ENCODE data around the gene PHYKPL. TPM values are rescaled to one million over a fixed set of nuclear protein-coding genes. Genes with fewer than 3 reads are reported as not detected.
"Not testable (repeated sequence)": the region's sequence is repeated elsewhere in the genome, so short reads cannot be mapped to it uniquely, and the experiment has no call there.

PHYKPL gene
- total and polyA plus RNA-seq, 5 donors from 2014 or later: 41.5 to 165 (median 42.9) TPM

DNA sequence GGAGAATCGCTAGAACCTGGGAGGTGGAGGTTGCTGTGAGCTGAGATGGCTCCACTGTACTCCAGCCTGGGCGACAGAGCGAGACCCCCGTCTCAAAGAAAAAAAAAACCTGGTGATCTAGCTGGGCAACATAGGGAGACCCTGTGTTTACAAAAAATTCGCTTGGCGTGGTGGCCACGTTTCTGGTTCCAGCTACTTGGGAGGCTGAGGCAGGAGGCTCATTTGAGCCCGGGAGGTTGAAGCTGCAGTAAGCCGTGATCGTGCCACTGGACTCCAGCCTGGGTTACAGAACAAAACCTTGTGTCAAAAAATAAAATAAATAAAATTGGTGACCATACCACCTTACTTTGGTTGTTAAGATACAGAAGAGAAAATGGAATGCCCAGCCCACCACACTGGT, 30.1 kb downstream of the PHYKPL start:
- peaks cover 0 to 2% (median 0%) of the 10 kb centered on the region in 7 donors for H3K9me3 Mint-ChIP-seq
- H3K27ac ChIP-seq (ENCODE audit: insufficient read depth, low read length, poor library complexity, severe bottlenecking): no peak overlapping the region
- peaks cover 26% of the 10 kb centered on the region for H3K4me1 ChIP-seq (ENCODE audit: control insufficient read depth, insufficient read depth, low read length, poor library complexity, severe bottlenecking)
- ATAC-seq (ENCODE audit: low read depth in 2 of 2): no peak
- no peak for DNase-seq
- peaks cover 12% of the 10 kb centered on the region for H3K36me3 Mint-ChIP-seq
- no peak overlapping the region for H3K4me3 ChIP-seq (ENCODE audit: low read depth, low read length)
- no peaks in the 10 kb centered on the region for H3K9me3 ChIP-seq (ENCODE audit: control insufficient read depth in 2 of 2, low read length in 2 of 2)
- no peaks in the 10 kb centered on the region for H3K27me3 Mint-ChIP-seq
- peaks cover 5 to 25% (median 20%) of the 10 kb centered on the region in 4 donors for H3K4me1 Mint-ChIP-seq
- peak overlapping the region in 1 of 3 donors; percentile 76 for H3K27ac Mint-ChIP-seq
- H3K27me3 ChIP-seq (ENCODE audit: control insufficient read depth, insufficient read depth, low read length): no peaks in the 10 kb centered on the region
- H3K36me3 ChIP-seq (ENCODE audit: control insufficient read depth, insufficient read depth, low read length): peaks cover 12% of the 10 kb centered on the region
- peak overlapping the region; percentile 67 to 88 (median 78) for H3K4me3 Mint-ChIP-seq

DNA sequence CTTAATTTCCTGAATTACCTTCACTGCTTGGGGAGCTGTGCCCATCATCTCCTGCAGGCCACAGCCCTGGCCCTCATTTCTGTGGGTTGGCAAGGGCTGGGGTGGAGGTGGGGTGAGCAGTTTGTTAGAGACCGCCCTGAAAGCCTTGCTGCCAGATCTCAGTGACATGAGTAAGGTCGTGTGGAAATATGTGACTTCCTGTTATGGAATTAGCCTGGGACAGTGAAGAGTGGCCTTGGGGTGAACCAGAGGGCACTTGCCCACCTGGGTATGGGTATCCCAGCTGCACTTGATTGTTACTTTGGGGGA, 30.7 kb downstream of the PHYKPL start:
- no peaks in the 10 kb centered on the region for H3K9me3 ChIP-seq (ENCODE audit: control insufficient read depth in 2 of 2, low read length in 2 of 2)
- H3K4me1 ChIP-seq (ENCODE audit: control insufficient read depth, insufficient read depth, low read length, poor library complexity, severe bottlenecking): peaks cover 20% of the 10 kb centered on the region
- H3K27me3 ChIP-seq (ENCODE audit: control insufficient read depth, insufficient read depth, low read length): no peaks in the 10 kb centered on the region
- H3K4me1 Mint-ChIP-seq: peaks cover 5 to 20% (median 17%) of the 10 kb centered on the region in 4 donors
- peaks cover 0 to 2% (median 0%) of the 10 kb centered on the region in 7 donors for H3K9me3 Mint-ChIP-seq
- H3K4me3 Mint-ChIP-seq: peak overlapping the region in 3 of 4 donors; percentile 55 to 85 (median 79)
- ATAC-seq (ENCODE audit: low read depth in 2 of 2) (no peak), DNase-seq (no peak)
- peaks cover 12% of the 10 kb centered on the region for H3K36me3 Mint-ChIP-seq
- H3K27ac Mint-ChIP-seq: no peak overlapping the region
- peaks cover 6% of the 10 kb centered on the region for H3K36me3 ChIP-seq (ENCODE audit: control insufficient read depth, insufficient read depth, low read length)
- no peak overlapping the region for H3K27ac ChIP-seq (ENCODE audit: insufficient read depth, low read length, poor library complexity, severe bottlenecking)
- no peaks in the 10 kb centered on the region for H3K27me3 Mint-ChIP-seq
- H3K4me3 ChIP-seq (ENCODE audit: low read depth, low read length): no peak overlapping the region

DNA sequence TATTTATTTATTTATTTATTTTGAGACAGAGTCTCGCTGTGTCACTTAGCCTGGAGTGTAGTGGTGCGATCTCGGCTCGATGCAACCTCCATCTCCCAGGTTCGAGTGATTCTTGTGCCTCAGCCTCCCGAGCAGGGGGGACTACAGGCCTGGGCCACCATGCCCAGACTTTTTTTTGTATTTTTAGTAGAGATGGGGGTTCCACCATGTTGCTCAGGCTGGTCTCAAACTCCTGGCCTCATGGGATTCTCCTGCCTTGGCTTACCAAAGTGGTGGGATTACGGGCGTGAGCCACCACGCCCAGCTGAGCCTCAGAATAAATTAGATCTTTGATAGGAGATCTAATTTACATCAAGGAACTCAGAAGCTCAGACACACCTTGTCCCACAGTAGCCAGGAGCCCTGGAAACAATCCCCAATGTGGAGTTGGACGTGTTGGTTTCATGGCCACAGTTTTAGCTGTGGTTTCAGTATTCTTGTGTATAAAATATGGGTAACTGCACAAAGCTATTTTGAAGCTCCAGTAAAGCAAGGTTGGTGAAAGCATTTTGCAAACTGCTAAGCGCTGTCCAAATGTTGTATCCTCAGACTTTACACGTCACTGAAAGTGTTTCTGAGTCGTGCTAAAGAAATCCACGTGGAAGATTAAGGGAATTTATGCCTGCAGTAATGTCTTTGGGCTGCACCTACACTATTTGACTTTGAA, 31.2 kb downstream of the PHYKPL start:
- Histone ChIP-seq H3K9me3 (ENCODE audit: control insufficient read depth in 2 of 2, low read length in 2 of 2) (no peaks in the 10 kb centered on the region), H3K4me3 (ENCODE audit: low read depth, low read length) (no peak overlapping the region), H3K36me3 (ENCODE audit: control insufficient read depth, insufficient read depth, low read length) (peaks cover under 1% of the 10 kb centered on the region), H3K27me3 (ENCODE audit: control insufficient read depth, insufficient read depth, low read length) (no peaks in the 10 kb centered on the region), H3K27ac (ENCODE audit: insufficient read depth, low read length, poor library complexity, severe bottlenecking) (no peak overlapping the region), H3K4me1 (ENCODE audit: control insufficient read depth, insufficient read depth, low read length, poor library complexity, severe bottlenecking) (peaks cover 15% of the 10 kb centered on the region)
- Mint-ChIP-seq H3K27ac (no peak overlapping the region), H3K36me3 (peaks cover 10% of the 10 kb centered on the region), H3K4me3 (peak overlapping the region in 1 of 4 donors; percentile 85), H3K4me1 (peaks cover 5 to 15% (median 12%) of the 10 kb centered on the region in 4 donors), H3K27me3 (no peaks in the 10 kb centered on the region), H3K9me3 (peaks cover 0 to 2% (median 0%) of the 10 kb centered on the region in 7 donors)
- DNase-seq (no peak), ATAC-seq (ENCODE audit: low read depth in 2 of 2) (no peak)

DNA sequence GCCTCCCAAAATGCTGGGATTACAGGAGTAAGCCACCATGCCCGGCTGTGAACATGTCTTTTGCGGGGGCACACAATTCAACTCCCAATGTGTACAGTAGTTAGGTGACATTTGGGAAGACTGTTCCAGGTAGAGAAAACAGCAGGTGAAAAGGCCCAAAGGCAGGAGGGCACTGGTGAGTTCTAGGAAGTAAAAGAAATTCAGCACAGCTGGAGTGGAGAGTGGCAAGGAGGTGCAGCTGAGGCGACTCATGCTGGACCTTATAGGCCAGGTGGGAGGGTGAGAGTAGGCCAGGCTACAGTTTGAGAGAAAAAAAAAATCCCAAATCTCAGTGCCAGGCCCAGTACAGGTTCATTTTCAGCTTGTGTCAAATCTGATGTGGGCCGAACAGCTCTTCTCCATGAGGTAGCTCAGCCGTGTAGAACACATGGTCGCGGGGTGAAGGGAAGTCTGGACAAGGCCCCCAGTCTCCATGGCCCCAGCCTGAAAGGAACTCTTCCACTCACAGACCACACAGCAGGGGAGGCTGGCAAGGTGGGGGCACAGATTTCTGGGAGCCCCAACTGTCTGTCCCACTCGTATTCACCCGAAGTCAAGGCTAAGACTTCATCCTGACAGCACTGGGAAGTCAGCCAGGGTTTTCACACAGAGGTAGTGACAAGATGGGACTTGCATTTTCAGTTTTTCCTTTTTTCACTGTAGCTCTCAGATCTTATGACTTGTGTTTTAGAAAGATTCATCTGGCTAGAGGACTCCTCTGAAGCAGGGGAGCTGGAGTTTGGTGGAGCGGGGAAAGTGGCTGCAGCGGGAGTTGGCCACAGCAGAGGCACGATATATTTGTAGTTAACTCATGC, 32.8 kb downstream of the PHYKPL start:
- Mint-ChIP-seq H3K27ac (no peak overlapping the region), H3K27me3 (no peaks in the 10 kb centered on the region), H3K36me3 (peaks cover 3% of the 10 kb centered on the region), H3K4me3 (peak overlapping the region in 1 of 4 donors; percentile 85), H3K9me3 (peaks cover 0 to 2% (median 0%) of the 10 kb centered on the region in 7 donors), H3K4me1 (peaks cover 2 to 9% (median 4%) of the 10 kb centered on the region in 4 donors)
- DNase-seq (no peak), ATAC-seq (ENCODE audit: low read depth in 2 of 2) (no peak)
- H3K4me1 ChIP-seq (ENCODE audit: control insufficient read depth, insufficient read depth, low read length, poor library complexity, severe bottlenecking): peaks cover 4% of the 10 kb centered on the region
- H3K27me3 ChIP-seq (ENCODE audit: control insufficient read depth, insufficient read depth, low read length): no peaks in the 10 kb centered on the region
- no peaks in the 10 kb centered on the region for H3K9me3 ChIP-seq (ENCODE audit: control insufficient read depth in 2 of 2, low read length in 2 of 2)
- no peak overlapping the region for H3K27ac ChIP-seq (ENCODE audit: insufficient read depth, low read length, poor library complexity, severe bottlenecking)
- no peaks in the 10 kb centered on the region for H3K36me3 ChIP-seq (ENCODE audit: control insufficient read depth, insufficient read depth, low read length)
- H3K4me3 ChIP-seq (ENCODE audit: low read depth, low read length): no peak overlapping the region

DNA sequence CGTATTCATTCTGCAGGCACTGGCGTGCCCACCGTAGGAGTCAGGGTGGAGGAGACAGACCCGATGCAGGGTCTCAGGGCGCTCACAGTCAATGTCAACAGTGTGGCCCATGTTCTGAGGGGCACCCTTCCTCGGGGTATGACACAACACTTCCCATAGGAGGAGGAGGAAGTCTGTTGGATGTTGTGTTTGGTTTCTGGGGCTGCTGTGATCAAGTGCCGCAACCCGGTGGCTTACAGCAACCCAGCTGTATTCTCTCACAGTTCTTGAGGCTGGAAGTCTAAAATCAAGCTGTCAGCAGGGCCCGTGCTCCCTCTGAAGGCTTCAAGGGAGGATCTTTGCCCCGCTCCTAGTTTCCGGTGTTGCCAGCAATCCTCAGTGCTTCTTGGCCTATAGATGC, 33.9 kb downstream of the PHYKPL start:
- H3K4me1 ChIP-seq (ENCODE audit: control insufficient read depth, insufficient read depth, low read length, poor library complexity, severe bottlenecking): peaks cover 1% of the 10 kb centered on the region
- Mint-ChIP-seq H3K27ac (no peak overlapping the region), H3K9me3 (no peaks in the 10 kb centered on the region), H3K27me3 (peaks cover 10% of the 10 kb centered on the region), H3K36me3 (no peaks in the 10 kb centered on the region), H3K4me3 (peak overlapping the region in 1 of 4 donors; percentile 41), H3K4me1 (peaks cover 0 to 4% (median 1%) of the 10 kb centered on the region in 4 donors)
- no peak overlapping the region for H3K4me3 ChIP-seq (ENCODE audit: low read depth, low read length)
- DNase-seq: no peak
- peaks cover 3% of the 10 kb centered on the region for H3K27me3 ChIP-seq (ENCODE audit: control insufficient read depth, insufficient read depth, low read length)
- no peaks in the 10 kb centered on the region for H3K36me3 ChIP-seq (ENCODE audit: control insufficient read depth, insufficient read depth, low read length)
- ATAC-seq (ENCODE audit: low read depth in 2 of 2): no peak
- H3K9me3 ChIP-seq (ENCODE audit: control insufficient read depth in 2 of 2, low read length in 2 of 2): no peaks in the 10 kb centered on the region
- H3K27ac ChIP-seq (ENCODE audit: insufficient read depth, low read length, poor library complexity, severe bottlenecking): no peak overlapping the region

DNA sequence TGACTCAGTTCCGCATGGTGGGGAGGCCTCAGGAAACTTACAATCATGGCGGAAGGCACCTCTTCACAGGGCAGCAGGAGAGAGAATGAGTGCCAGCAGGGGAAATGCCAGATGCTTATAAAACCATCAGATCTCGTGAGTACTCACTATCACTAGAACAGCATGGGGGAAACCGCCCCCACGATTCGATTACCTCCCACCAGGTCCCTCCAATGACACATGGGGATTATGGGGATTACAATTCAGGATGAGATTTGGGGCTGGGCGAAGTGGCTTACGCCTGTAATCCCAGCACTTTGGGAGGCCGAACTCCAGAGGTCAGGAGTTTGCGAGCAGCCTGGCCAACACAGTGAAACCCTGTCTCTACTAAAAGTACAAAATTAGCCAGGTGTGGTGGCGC, 34.5 kb downstream of the PHYKPL start:
- not testable (repeated sequence) for H3K27me3 ChIP-seq (ENCODE audit: control insufficient read depth, insufficient read depth, low read length); H3K4me1 Mint-ChIP-seq; H3K9me3 Mint-ChIP-seq; H3K36me3 Mint-ChIP-seq; H3K27ac ChIP-seq (ENCODE audit: insufficient read depth, low read length, poor library complexity, severe bottlenecking); H3K36me3 ChIP-seq (ENCODE audit: control insufficient read depth, insufficient read depth, low read length); DNase-seq; H3K27ac Mint-ChIP-seq; H3K4me3 ChIP-seq (ENCODE audit: low read depth, low read length); ATAC-seq (ENCODE audit: low read depth in 2 of 2); H3K9me3 ChIP-seq (ENCODE audit: control insufficient read depth in 2 of 2, low read length in 2 of 2); H3K4me1 ChIP-seq (ENCODE audit: control insufficient read depth, insufficient read depth, low read length, poor library complexity, severe bottlenecking)
- H3K4me3 Mint-ChIP-seq: peak overlapping the region in 1 of 4 donors; percentile 74
- H3K27me3 Mint-ChIP-seq: peaks cover 15% of the 10 kb centered on the region

DNA sequence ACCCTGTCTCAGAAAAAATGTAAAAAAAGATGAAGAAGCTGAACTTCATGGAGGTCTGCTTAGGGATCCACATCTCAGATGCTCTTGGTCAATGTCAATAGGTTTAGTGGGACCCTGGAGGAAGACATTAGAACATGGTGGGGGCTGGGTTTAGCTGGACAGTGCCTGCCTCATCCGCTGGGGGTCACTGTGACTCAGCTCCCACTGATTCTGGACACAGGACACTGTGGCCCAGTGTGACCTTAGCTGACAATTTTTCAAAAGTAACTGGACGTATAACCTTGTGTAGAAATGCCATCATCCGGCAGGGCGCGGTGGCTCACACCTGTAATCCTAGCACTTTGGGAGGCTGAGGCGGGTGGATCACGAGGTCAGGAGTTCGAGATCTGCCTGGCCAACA, 35.6 kb downstream of the PHYKPL start:
- Mint-ChIP-seq H3K4me1 (peaks cover 0 to 6% (median 4%) of the 10 kb centered on the region in 4 donors), H3K27ac (no peak overlapping the region), H3K4me3 (no peak overlapping the region), H3K27me3 (peaks cover 27% of the 10 kb centered on the region), H3K9me3 (peaks cover 0 to 3% (median 0%) of the 10 kb centered on the region in 7 donors), H3K36me3 (no peaks in the 10 kb centered on the region)
- H3K27me3 ChIP-seq (ENCODE audit: control insufficient read depth, insufficient read depth, low read length): peaks cover 7% of the 10 kb centered on the region
- no peaks in the 10 kb centered on the region for H3K4me1 ChIP-seq (ENCODE audit: control insufficient read depth, insufficient read depth, low read length, poor library complexity, severe bottlenecking)
- DNase-seq (no peak), ATAC-seq (ENCODE audit: low read depth in 2 of 2) (no peak)
- H3K36me3 ChIP-seq (ENCODE audit: control insufficient read depth, insufficient read depth, low read length): no peaks in the 10 kb centered on the region
- H3K4me3 ChIP-seq (ENCODE audit: low read depth, low read length): no peak overlapping the region
- H3K27ac ChIP-seq (ENCODE audit: insufficient read depth, low read length, poor library complexity, severe bottlenecking): no peak overlapping the region
- no peaks in the 10 kb centered on the region for H3K9me3 ChIP-seq (ENCODE audit: control insufficient read depth in 2 of 2, low read length in 2 of 2)

Measured in CD4-positive, CD25-positive, alpha-beta regulatory T cell (primary cell).